ENCODE data around the gene ZNF474. TPM values are rescaled to one million over a fixed set of nuclear protein-coding genes. Genes with fewer than 3 reads are reported as not detected.

The ZNF474 gene
- total RNA-seq, 1 experiment from 2014 or later: not detected

DNA sequence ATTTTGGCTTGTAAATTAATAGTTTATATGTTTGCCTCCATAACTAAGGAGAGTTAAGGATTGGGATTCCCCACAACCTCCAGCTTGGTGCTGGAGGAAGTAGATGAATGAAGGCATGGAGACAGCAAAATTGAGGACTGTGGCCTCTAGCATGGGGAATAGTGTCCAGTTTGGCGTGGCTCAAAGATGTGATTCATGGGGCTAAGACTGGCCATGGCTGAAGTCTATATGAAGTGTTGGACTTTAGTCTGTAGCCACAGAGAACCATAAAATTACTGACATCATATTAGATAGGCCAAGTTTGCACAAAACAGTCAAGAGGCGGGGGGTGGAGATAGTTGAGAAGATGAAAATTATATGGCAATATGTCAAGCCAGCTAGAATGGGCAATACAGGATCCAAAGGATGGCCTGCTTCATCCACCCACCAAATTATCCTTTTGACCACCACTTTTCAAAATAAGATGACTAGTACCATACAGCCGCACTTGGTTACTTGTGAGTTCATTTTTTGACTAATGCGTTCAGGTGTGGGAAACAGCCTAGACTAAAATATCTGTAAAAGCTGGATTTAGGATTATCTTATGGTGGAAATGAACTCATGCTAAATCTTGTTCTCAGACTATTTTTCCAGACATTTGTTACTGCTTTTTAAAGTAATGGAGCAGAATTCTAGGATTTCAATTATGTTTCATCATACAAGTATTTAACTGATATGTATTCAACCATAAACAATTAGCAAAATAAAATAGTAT is 40.2 kb downstream of the ZNF474 start:
- Histone ChIP-seq H3K36me3 (no peaks in the 10 kb centered on the region), H3K4me1 (replicated peaks) (peaks cover 17% of the 10 kb centered on the region), H3K4me3 (no peak overlapping the region), H3K27ac (no peak overlapping the region), H3K27me3 (replicated peaks) (no peaks in the 10 kb centered on the region), H3K9me3 (replicated peaks) (no peaks in the 10 kb centered on the region)
- no peak for DNase-seq (ENCODE audit: low read depth in 1 of 2, low spot score in 2 of 2)

DNA sequence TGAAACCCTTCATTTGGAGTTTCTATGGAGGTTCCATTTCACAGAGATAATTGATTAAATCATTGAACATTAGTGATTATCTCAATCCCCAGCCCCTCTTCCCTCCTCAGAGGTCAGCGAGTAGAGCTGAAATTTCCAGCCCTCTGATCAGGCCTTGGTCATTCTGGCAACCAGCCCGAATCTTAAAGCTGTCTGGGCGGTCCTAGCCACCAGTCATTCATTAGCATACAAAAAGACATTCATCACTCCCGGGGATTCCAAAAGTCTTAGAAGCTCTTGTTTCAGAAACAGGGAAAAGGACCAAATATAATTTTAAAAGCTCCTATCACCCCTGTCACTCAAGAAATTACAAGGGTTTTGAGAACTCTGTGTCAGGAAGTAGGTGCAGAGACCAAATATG is 41.3 kb downstream of the ZNF474 start:
- DNase-seq (ENCODE audit: low read depth in 1 of 2, low spot score in 2 of 2): peak; percentile 56 to 81
- Histone ChIP-seq H3K27ac (no peak overlapping the region), H3K4me3 (no peak overlapping the region), H3K27me3 (replicated peaks) (no peaks in the 10 kb centered on the region), H3K36me3 (no peaks in the 10 kb centered on the region), H3K4me1 (replicated peaks) (peaks cover 14% of the 10 kb centered on the region), H3K9me3 (replicated peaks) (no peaks in the 10 kb centered on the region)

DNA sequence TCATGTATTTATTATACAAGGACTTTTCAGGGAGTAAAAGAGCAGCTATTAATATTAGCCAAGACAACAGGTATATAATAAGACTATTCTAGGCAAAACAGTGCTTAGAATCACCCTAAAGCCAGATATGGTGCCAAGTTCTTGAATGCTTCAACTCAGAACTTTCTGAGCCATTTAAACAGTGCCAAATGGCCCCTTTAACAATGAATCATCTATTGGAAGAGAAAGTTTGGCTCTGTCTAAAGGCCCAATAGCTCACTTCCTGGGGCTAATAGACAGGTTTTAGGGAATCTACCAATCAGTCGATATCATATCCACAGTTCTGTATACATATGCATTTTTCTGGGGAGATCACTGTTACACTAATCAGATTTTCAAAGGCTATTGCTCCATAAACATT is 42.9 kb downstream of the ZNF474 start:
- H3K4me1 ChIP-seq (replicated peaks): peaks cover 14% of the 10 kb centered on the region
- no peaks in the 10 kb centered on the region for H3K36me3 ChIP-seq

DNA sequence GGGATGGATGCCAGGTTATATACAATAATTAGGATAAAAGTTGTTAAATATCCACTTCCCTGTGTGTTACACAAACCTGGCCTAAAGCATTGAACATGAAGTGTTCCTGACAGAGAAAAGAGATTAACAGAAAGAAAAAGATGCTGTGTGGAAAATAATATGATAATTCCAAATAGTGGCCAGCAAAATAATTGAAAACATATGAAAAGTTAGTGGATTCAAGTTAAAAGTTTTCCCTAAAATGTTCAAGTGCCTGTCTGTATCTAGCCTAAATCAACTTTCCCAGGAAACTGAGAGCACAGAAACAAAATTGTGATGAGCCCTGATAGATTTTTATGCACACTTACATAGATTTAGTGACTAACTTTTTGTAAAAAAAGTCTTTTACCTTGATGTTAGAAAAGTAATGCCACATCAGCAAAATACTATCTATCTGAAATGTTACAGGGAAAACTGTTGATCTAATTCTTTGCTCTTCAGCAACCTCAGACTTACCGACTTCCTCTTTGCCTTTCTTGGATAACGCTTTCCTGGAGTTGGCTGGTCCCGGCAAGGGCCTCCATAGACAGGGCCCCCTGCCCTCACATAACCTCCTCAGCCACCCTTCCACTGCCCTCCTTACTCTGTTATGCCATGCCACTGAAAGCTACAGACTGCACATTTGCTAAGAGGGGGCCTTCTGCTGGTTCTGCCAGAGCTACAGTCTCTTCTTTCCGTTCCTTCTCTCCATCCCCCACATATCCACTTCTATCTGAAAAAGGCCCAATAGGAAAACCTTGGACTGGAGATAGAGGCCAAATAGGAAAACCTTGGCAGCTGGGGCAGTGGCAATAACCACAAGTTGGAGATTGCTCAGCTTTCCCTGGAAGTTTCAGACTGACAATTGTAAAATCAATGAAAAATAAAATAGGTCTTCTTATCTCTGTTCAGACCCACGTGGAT is 44.4 kb downstream of the ZNF474 start:
- peaks cover 14% of the 10 kb centered on the region for H3K4me1 ChIP-seq (replicated peaks)
- no peak overlapping the region for H3K4me3 ChIP-seq
- no peaks in the 10 kb centered on the region for H3K36me3 ChIP-seq
- no peak for DNase-seq (ENCODE audit: low read depth in 1 of 2, low spot score in 2 of 2)
- no peaks in the 10 kb centered on the region for H3K27me3 ChIP-seq (replicated peaks)
- no peaks in the 10 kb centered on the region for H3K9me3 ChIP-seq (replicated peaks)
- no peak overlapping the region for H3K27ac ChIP-seq

More for the DNA sequence above, 42.9 kb downstream of the ZNF474 start:
- DNase-seq (ENCODE audit: low read depth in 1 of 2, low spot score in 2 of 2): no peak
- Histone ChIP-seq H3K9me3 (replicated peaks) (no peaks in the 10 kb centered on the region), H3K4me3 (no peak overlapping the region), H3K27me3 (replicated peaks) (no peaks in the 10 kb centered on the region), H3K27ac (no peak overlapping the region)

DNA sequence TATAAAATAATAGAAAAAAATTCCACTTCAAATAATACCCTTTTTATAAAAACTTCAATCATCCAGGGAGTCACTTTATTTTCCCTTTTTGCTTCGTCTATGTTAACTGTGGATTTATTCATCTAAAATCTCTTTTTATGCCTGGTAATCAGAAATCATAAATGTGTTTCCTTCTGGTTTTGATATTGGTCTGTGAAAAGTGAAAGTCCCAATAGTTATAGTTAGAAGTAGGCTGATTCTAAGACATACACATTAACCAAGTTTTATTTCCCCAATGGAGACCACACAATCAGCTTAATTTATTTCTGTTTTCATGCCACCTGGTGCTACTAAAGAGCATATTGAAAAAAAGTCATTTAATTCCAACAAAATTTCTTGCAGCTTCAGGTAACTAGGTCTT is 45.7 kb downstream of the ZNF474 start:
- Histone ChIP-seq H3K27me3 (replicated peaks) (no peaks in the 10 kb centered on the region), H3K4me3 (no peak overlapping the region), H3K9me3 (replicated peaks) (no peaks in the 10 kb centered on the region), H3K4me1 (replicated peaks) (peaks cover 13% of the 10 kb centered on the region), H3K27ac (no peak overlapping the region), H3K36me3 (no peaks in the 10 kb centered on the region)
- DNase-seq (ENCODE audit: low read depth in 1 of 2, low spot score in 2 of 2): no peak

DNA sequence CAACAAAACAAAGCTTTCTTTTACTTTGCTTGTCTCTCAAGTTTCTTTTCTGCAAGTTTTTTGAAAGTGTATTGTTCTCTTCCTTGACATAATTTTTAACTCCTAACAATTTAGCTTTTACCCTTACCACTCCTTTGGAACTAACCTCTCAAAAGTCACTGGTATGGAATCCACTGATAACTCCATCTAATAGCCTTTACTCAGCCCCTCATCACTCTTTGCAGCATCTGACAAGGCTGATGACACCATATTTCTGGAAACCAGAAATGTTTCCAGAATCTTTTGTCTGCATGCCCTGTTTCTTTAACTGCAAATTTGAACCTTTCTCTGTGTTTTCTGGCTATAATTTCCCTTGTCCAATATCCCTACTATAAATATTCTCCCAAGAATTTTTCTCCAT is 46.5 kb downstream of the ZNF474 start:
- no peak overlapping the region for H3K27ac ChIP-seq
- H3K27me3 ChIP-seq (replicated peaks): no peaks in the 10 kb centered on the region
- peaks cover 15% of the 10 kb centered on the region for H3K4me1 ChIP-seq (replicated peaks)
- H3K4me3 ChIP-seq: no peak overlapping the region
- DNase-seq (ENCODE audit: low read depth in 1 of 2, low spot score in 2 of 2): no peak
- no peaks in the 10 kb centered on the region for H3K9me3 ChIP-seq (replicated peaks)
- no peaks in the 10 kb centered on the region for H3K36me3 ChIP-seq

DNA sequence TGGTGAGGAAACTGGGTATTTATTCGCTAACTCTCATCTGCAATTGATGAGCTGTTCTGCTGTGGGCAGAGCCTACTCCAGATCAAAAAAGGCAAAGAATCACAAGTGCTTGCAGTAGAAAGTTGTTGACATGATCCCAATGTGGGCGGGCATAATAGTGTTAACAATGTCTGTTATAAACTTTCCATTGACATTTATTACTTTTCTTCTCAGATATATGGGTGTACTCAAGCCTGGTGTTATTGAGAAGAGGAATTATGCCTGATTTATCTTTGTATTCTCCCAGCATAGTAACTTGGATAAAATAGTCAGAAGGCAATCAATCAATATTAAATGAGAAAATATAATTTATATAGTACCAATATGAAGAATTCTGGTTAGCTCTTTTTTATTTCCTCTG is 47.8 kb downstream of the ZNF474 start:
- H3K9me3 ChIP-seq (replicated peaks): no peaks in the 10 kb centered on the region
- no peak overlapping the region for H3K27ac ChIP-seq
- H3K4me3 ChIP-seq: no peak overlapping the region
- DNase-seq (ENCODE audit: low read depth in 1 of 2, low spot score in 2 of 2): no peak
- no peaks in the 10 kb centered on the region for H3K27me3 ChIP-seq (replicated peaks)
- H3K36me3 ChIP-seq: no peaks in the 10 kb centered on the region
- peaks cover 28% of the 10 kb centered on the region for H3K4me1 ChIP-seq (replicated peaks)

DNA sequence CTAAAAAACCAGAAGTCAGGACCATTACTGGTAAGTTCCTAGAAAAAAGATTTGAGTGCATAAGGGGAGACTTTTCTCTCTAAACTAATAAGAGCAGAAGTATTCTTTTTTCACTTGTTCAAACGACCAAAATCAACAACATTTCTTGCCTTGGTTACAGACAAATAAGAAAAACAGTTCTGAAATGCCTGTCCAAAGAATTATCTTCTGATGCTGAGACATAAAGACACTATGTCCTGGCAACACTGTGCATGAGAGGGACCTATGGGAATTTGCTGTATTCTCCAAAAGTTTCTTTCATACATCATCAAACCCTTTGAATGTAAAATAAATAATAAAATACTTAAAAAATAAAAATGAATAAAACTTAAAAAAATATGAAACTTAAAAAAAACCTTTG is 50.4 kb downstream of the ZNF474 start:
- Histone ChIP-seq H3K9me3 (replicated peaks) (no peaks in the 10 kb centered on the region; the same call in 1 of the 2 replicates), H3K4me3 (no peak overlapping the region), H3K36me3 (no peaks in the 10 kb centered on the region), H3K27ac (no peak overlapping the region), H3K27me3 (replicated peaks) (no peaks in the 10 kb centered on the region), H3K4me1 (replicated peaks) (peaks cover 47% of the 10 kb centered on the region)
- no peak for DNase-seq (ENCODE audit: low read depth in 1 of 2, low spot score in 2 of 2)

DNA sequence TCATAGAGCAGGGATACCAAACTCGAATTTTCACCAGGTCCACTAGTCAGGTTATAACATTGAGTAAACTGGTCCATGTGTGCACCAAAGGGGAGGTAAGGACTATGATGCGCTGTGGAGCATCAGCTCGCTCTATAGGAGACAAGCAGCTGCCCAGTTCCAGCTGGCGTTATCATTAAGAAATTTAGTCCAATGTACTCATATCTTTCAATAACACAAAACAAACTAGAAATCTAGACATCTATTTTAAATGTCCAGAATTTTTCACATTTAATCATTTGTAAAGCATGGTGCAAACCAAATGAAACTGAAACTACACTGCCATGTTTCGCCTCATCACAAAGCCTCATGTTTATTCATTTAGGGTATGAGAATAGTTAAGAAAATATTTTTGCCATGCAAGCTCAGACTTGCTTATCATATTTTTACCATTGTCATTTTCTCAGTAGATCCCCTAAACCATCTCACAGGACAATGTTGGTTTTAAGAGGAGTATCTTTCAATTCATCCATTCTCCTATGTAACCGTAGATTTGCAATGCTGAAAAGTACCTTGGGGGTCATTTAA is 50.9 kb downstream of the ZNF474 start:
- Histone ChIP-seq H3K27me3 (replicated peaks) (no peaks in the 10 kb centered on the region), H3K4me1 (replicated peaks) (peaks cover 45% of the 10 kb centered on the region), H3K36me3 (no peaks in the 10 kb centered on the region), H3K4me3 (no peak overlapping the region), H3K27ac (peak overlapping the region; percentile 79), H3K9me3 (replicated peaks) (no peaks in the 10 kb centered on the region; the same call in 1 of the 2 replicates)
- no peak for DNase-seq (ENCODE audit: low read depth in 1 of 2, low spot score in 2 of 2)

DNA sequence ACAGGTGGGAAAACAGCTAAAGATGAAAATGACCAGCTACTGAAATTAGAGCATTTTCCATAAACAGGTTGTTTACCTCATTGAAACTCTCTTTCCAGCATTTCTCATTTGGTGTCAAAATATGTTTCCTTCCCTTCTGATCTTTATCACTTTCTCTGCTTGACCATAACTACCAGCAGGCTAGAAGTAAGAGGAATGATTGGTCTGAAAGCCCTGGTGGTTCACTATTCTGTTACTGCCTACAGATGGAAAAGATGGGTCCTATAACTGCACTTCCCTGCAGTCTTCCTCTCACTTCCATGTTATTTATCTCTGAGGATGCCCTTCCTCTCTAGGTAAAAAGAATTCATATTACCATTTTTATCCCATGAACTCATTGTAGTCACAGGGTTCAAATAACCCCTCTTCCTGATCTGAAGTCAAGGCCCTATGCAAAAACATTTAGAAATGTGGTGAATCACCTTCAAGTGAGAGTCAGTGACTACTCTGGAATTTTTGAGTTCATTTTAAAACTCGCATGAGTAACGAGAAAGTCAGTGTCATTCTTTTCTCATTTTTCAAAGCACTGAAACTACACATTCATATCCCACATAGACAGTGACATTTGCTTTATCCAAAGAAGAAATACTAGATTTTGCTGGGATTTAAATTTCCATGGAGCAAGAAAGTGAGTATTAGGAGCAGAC is 51.7 kb downstream of the ZNF474 start:
- Histone ChIP-seq H3K27me3 (replicated peaks) (no peaks in the 10 kb centered on the region), H3K36me3 (no peaks in the 10 kb centered on the region), H3K4me3 (no peak overlapping the region), H3K9me3 (replicated peaks) (no peaks in the 10 kb centered on the region; the same call in 1 of the 2 replicates), H3K4me1 (replicated peaks) (peaks cover 43% of the 10 kb centered on the region), H3K27ac (peak overlapping the region; percentile 79)
- DNase-seq (ENCODE audit: low read depth in 1 of 2, low spot score in 2 of 2): peak in 1 of 2 experiments; percentile 79

DNA sequence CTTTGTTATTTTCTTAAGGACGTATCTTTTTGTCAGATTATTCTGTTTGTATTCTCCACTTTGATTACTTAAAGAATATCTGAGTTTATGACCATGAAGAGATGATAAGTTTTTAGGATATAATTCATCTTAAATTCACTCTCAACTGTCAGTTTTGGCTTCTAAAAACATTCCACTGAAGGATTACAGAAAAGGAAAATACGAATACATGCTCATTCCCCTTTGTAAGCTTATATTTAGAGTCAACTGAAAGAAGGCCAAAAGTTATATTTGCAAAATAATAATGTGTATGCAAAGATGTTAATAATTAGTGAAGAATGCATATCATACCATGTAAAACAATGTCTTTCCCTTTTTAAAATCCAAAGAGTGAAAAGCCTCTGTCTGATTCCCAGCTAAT is 52.5 kb downstream of the ZNF474 start:
- H3K9me3 ChIP-seq (replicated peaks): no peaks in the 10 kb centered on the region; the same call in 1 of the 2 replicates
- H3K4me1 ChIP-seq (replicated peaks): peaks cover 43% of the 10 kb centered on the region
- H3K36me3 ChIP-seq: no peaks in the 10 kb centered on the region
- peak overlapping the region; percentile 79 for H3K27ac ChIP-seq
- DNase-seq (ENCODE audit: low read depth in 1 of 2, low spot score in 2 of 2): no peak
- no peaks in the 10 kb centered on the region for H3K27me3 ChIP-seq (replicated peaks)
- H3K4me3 ChIP-seq: no peak overlapping the region

DNA sequence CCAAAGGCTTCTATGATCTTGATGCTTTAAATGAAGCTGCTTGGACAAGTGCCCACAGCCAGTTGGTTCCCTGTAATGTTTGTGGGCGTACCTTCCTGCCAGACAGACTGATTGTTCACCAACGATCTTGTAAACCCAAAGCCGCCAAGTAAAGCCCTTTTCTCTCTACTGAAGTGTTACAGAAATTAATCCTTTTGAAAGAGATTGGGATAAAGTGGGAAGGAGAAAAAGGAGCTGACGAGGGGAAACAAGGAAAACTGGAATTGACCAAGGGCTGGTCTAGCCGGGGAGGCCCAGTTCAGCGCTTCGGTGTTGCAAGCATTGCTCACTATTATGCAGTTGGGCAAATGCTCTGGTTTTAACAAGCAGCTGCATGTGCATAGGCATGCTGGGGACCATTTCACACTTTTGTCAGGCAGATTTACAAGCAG is 53.2 kb downstream of the ZNF474 start:
- H3K27ac ChIP-seq: peak overlapping the region; percentile 79
- no peaks in the 10 kb centered on the region for H3K36me3 ChIP-seq
- peak overlapping the region; percentile 7; the same call in 1 of the 2 replicates for H3K4me3 ChIP-seq
- H3K9me3 ChIP-seq (replicated peaks): no peaks in the 10 kb centered on the region; the same call in 1 of the 2 replicates
- H3K4me1 ChIP-seq (replicated peaks): peaks cover 43% of the 10 kb centered on the region
- DNase-seq (ENCODE audit: low read depth in 1 of 2, low spot score in 2 of 2): peak; percentile 84 to 85
- no peaks in the 10 kb centered on the region for H3K27me3 ChIP-seq (replicated peaks)

DNA sequence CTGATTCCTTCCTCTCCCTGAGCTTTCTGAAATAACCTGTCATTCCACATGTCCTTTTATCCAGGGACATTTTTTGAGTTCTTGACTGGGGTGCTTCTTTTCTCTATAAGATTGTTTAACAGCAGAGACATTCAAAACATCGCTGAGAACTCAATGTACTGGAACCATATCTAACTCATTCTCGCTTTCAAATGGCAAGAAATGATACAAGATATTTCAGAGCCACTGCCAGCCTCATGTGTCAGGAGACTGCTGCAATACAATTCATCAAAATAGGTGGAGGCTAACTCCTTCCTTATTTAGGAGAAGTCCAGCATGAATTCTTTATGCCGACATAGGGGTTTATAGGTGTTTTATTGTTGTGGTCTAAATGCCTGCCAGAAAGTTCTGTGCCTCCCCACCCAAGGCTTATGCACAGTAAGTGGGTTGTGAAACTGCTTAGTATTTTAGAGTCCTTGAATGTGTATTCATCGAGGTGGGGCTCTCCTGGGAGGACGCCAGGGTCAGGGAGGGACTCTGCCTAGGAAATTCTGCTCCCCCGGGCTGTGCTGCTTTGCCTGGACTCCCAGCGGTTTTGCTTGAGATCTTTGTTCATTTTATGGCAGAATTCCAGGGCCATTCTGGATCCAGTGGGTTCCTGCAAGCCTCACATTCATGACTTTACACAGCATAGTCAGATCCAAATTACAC is 53.9 kb downstream of the ZNF474 start:
- Histone ChIP-seq H3K27me3 (replicated peaks) (no peaks in the 10 kb centered on the region), H3K27ac (peak overlapping the region; percentile 79), H3K4me3 (no peak overlapping the region), H3K4me1 (replicated peaks) (peaks cover 43% of the 10 kb centered on the region), H3K36me3 (no peaks in the 10 kb centered on the region), H3K9me3 (replicated peaks) (no peaks in the 10 kb centered on the region; the same call in 1 of the 2 replicates)
- peak; percentile 71 to 80 for DNase-seq (ENCODE audit: low read depth in 1 of 2, low spot score in 2 of 2)

All from SJSA1 (cell line).